HG03457 (cell line): ENCODE results near the gene FNIP2.
"Not testable (repeated sequence)": the region's sequence is repeated elsewhere in the genome, so short reads cannot be mapped to it uniquely, and the experiment has no call there.

Experiments used
- ATAC-seq: cut with Tn5 transposase; IDR thresholded peaks from one replicate; pipeline ENCODE4 v1.9.1; 2021; ENCODE audit warnings: moderate number of reproducible peaks; ENCODE audit not compliant: unreplicated experiment

FNIP2 gene

DNA sequence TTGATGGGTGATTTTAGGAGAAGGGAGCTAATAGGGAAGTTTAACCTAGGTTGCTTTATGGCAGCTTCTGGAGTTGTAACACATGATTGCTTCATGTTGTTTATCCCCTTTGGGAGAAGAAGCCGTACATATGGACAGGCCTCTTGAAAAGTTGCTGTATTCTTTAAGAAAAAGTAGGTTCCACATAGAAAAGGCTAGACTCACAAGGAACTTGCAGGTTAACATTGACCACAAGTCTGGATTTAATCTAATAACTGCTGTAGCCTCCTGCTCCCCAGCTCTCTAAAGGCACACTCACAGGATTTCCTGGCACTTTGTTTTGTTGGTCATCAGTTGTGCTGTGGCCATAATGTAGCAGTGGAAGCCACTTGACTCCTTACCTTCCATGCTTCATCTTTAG lies 19.7 kb downstream of the FNIP2 start:
- ATAC-seq, result no peak

DNA sequence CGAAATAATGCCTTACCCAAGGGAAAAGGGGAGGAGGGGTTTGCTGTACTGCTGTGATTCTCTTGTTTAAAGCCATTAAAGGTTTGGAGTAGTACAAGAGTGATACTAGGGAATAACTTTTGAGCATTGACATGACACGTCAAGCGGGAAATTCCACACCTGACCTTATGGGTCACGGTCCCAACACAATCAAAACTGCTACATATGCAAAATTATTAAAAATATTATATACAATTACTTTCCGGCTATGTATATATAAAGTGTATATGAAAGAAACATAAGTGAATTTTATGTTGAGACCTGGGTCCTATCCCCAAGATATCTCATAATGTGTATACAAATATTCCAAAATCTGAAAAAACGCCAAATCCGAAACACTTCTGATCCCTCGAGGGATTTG lies 21.0 kb downstream of the FNIP2 start:
- ATAC-seq, result no peak

GRCh38 chr4:158793021-158793420 lies 24.2 kb downstream of the FNIP2 start:
- ATAC-seq, result no peak

- ATAC-seq, result not testable (repeated sequence)
Measured at GRCh38 chr4:158793430-158793829, 24.6 kb downstream of the FNIP2 start.

- ATAC-seq, result no peak
Measured at GRCh38 chr4:158796370-158797140, 27.7 kb downstream of the FNIP2 start.

GRCh38 chr4:158798062-158798461 lies 29.2 kb downstream of the FNIP2 start:
- no peak for ATAC-seq

- no peak for ATAC-seq
Measured at GRCh38 chr4:158799013-158799770, 30.4 kb downstream of the FNIP2 start.

DNA sequence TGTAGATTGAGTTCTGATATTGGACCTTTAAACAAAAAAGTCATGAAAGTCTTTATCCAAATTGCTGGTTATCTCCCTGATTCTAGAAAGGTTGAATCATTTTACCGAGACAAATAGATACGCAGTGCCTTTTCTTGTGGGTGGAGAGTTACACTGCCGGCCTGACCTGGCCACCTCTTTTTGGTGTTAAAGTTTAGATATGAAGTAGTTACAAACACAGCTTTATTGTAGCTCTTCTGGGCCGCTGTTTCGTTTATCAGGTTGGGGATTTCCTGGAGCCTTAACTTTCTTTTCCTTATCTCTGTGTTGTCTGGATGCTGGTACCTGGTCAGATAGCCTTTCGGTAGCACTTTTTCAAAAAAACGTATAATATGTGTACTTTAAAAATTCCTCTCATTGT lies 31.0 kb downstream of the FNIP2 start:
- no peak for ATAC-seq

DNA sequence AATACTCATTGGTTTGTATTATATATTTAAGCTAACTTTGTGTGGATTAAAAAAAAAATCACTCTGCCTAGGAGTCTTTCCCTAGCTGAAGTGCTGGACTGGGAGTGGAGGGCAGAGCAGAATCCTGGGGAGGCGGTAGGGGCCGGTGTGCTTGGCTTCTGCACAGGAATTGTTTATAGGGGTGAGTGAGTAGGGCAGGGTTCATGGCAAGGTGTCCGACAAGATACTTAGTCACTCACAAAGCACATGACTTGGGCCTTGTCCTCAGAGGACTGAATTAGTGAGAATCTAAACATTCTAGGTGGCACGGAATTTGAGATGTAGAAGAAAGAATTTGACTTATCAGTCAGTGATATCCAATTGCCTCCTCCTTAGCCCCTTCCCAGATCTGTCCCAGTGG lies 32.2 kb downstream of the FNIP2 start:
- ATAC-seq, result no peak

DNA sequence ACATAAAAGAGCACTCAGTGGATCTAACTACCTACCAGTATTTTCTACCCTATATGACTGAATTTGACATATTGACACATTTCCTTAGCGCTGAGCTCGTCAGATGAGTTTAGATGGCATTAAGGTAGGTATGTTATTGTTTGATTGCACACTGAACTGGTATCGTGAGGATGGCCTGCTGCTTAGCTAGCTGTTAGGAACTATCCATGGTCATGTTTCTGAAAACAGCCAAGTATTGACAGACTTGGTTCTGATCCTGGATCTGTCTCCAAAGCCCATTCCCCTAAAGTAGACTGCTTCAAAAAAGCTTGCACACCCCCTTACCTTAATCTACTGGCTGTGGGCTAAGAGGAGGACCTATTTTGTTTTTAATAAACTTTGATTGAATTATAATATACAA lies 32.9 kb downstream of the FNIP2 start:
- no peak for ATAC-seq

DNA sequence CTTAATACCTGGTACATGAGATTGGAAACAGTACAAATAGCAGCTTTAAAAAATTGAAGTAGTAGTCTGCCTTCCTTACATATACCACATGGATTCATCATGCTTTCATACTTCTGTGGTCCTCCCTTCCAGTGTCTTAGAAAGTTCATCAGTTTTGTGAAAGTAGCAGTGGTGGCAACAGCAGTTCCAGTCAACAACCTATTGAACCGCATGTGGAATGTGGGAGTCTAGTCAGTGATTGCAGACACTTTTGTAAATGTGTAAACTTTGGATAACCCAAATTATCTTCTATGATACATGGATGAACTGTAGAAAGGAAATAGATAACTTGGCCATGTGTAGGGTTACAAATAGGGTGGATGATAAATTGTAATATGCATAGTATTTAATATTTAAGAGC lies 34.1 kb downstream of the FNIP2 start:
- ATAC-seq, result no peak

DNA sequence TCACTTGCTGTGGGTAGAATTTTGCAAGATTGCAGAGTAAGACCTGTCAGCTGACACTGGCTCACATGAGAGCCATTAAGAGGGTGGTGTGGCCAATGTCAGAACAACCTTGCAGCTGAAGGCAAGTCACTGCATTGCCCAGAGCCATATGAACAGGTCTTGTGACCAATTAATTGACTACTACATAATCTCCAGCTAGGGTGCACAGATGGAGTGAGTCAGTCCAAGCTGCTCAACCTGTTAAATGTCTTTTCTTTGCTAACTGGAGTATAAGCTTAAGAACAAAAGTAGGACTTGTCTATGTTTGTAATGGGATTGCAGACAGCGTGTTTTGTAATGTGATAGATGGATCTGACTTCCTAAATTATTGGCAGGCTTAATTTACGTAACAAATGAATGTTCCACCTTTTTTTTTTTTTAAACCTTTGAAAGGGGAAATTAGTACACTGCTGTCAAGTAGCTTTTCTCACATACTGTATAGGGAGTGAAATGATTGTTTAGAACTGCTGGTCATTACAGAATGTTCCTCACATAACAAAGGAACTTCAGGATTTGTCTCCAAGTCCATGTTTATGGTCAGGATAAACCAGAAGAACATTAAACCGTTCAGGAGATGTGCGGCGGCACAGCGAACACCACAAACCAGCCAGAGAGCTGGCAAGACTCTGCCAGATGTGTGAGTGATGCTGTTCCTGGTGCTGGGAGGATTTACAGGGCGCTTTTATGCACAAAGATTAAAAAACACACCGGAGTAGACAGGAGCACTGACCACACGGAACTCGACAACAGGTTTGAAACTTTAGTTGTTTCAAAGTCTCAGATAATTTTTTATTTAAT lies 37.0 kb downstream of the FNIP2 start:
- ATAC-seq, result no peak

DNA sequence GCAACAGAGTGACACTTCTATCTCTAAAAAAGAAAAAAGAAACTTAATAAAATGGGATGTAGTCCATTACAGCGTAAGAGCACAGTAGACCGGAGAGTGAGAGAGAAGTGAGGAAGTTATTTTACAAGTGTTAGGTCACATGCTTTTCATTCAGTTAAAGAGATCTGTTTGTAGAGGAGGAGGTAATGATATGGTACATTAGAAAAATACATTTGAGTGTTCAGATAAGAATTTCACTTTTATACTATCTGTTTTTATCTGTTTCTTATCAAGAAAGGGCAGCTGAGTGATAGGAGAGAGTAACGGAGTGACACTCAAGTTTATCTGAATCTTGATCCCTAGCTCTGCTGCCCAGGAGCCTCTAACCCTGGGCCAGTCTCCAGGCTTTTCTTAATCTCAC lies 38.9 kb downstream of the FNIP2 start:
- no peak for ATAC-seq

GRCh38 chr4:158808399-158808798 lies 39.6 kb downstream of the FNIP2 start:
- no peak for ATAC-seq

- not testable (repeated sequence) for ATAC-seq
Measured at GRCh38 chr4:158809208-158809607, 40.4 kb downstream of the FNIP2 start.

- ATAC-seq, result peak; percentile 74
Measured at GRCh38 chr4:158809611-158810486, 41.0 kb downstream of the FNIP2 start.

DNA sequence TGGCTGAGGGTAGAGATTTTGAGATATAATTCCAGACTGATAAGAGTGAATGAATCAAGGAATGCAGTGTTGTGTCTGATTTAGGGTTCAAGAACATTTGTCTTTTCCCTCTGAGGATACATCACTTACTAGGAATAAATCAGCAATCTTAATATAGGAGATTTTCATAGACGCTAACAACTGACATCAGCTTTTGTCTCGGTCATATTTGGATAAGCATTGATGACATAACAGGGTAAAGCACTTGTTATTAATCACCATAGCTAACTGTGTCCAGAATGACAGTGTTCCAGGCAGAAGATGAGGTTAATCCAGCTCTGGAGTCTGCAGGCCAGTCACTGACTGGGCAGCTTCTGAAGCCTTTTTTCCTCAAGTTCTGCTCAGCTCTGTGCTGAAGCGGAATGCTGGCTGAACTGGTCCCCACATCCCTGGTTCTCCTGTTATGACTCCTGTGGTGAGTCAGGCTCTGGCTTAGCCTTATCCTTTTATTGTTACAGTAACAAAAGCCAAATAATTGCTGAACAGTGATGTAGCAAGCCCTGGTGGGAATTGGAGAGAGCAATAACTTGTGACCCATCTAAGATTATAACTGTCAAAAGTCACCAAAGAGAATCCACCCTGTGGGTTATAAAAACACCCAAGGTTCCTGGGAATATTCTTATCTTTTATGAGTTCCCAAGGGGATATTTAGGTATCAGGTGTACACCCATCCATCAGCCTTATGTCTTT lies 41.8 kb downstream of the FNIP2 start:
- ATAC-seq, result no peak

- no peak for ATAC-seq
Measured at GRCh38 chr4:158811216-158811540, 42.4 kb downstream of the FNIP2 start.

DNA sequence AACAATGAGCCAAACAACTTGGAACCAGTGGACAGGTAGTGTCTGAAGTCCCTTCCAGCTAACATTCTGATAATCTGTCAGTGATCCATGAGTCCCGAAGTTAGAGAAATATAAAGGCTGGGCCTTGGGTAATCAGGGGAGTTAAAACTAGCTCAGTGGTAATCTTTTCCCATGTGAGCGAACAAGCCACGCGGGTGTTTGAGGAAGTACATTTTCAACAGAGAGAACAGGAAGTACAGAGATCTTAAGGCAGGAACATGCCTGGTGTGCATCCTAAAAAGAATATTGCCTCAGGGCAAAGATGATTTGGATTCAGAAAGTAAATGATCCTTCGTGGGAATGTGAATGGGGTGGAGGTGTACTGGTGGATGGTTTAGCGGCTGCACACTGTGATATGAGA lies 42.9 kb downstream of the FNIP2 start:
- no peak for ATAC-seq

DNA sequence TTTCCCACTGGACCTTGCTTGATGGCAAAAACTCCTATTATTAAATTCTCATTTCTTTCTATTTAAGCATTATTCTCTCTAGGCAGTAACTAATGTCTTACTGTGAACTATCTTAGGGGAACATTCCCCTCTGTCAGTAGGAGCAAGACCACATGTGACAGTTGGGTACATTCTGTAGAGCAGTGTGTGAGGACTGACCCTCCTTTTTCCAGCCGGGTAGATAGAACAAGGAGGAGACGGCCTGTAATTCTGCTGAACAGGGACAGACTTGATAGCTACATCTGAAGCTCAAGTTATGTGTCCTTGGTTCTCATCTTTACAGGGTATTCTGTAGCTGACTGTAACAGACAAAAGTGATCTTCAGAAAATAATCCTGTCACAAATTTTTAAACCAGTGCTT lies 43.3 kb downstream of the FNIP2 start:
- no peak for ATAC-seq
